ENCODE measurements around the gene DNMT1.

Gene DNMT1

GRCh38 chr19:10107254-10107653, 87.5 kb downstream of the DNMT1 start:
- peak overlapping the region; percentile 60 for H3K4me3 ChIP-seq (ENCODE audit: low read depth, low read length)
- TF ChIP-seq CTCF (IDR thresholded peaks at IDR 0.05; ENCODE audit: low read depth, low read length, missing control alignments) = no peak
- DNase-seq (ENCODE audit: low read depth) = no peak

- no peak for TF ChIP-seq CTCF (IDR thresholded peaks at IDR 0.05; ENCODE audit: low read depth, low read length, missing control alignments)
- H3K4me3 ChIP-seq (ENCODE audit: low read depth, low read length) = peak within 1 kb of the TSS; percentile 60
- DNase-seq (ENCODE audit: low read depth) = peak; percentile 95
Observed at GRCh38 chr19:10106100-10106936, 88.4 kb downstream of the DNMT1 start, which contains the start of gene PPAN. Gene PPAN, plus strand, starts transcription at chr19:10106362. Its CDS starts 33 bp downstream, at chr19:10106395.

GRCh38 chr19:10105509-10106099, 89.1 kb downstream of the DNMT1 start:
- peak overlapping the region; percentile 46 for H3K4me3 ChIP-seq (ENCODE audit: low read depth, low read length)
- no peak for TF ChIP-seq CTCF (IDR thresholded peaks at IDR 0.05; ENCODE audit: low read depth, low read length, missing control alignments)
- peak; percentile 66 for DNase-seq (ENCODE audit: low read depth)

- peak overlapping the region; percentile 46; the same call in 1 of the 2 replicates for H3K4me3 ChIP-seq (ENCODE audit: low read depth, low read length)
- DNase-seq (ENCODE audit: low read depth) = peak; percentile 98
- no peak for TF ChIP-seq CTCF (IDR thresholded peaks at IDR 0.05; ENCODE audit: low read depth, low read length, missing control alignments)
Observed at GRCh38 chr19:10104665-10105508, 89.9 kb downstream of the DNMT1 start.

GRCh38 chr19:10104130-10104513, 90.6 kb downstream of the DNMT1 start:
- no peak for DNase-seq (ENCODE audit: low read depth)
- no peak overlapping the region; the same call in 1 of the 2 replicates for H3K4me3 ChIP-seq (ENCODE audit: low read depth, low read length)
- no peak for TF ChIP-seq CTCF (IDR thresholded peaks at IDR 0.05; ENCODE audit: low read depth, low read length, missing control alignments)

- no peak for TF ChIP-seq CTCF (IDR thresholded peaks at IDR 0.05; ENCODE audit: low read depth, low read length, missing control alignments)
- H3K4me3 ChIP-seq (ENCODE audit: low read depth, low read length) = peak overlapping the region; percentile 49
- peak; percentile 77 for DNase-seq (ENCODE audit: low read depth)
Observed at GRCh38 chr19:10102787-10103236, 91.9 kb downstream of the DNMT1 start.

Measured in GM12864 (cell line).